22Rv1 (cell line): ENCODE measurements around the gene IDI2.
A peak's percentile ranks its signal among the peaks of the same experiment; 100 is the strongest.

ENCODE experiments used
- H3K27ac ChIP-seq: fragments of 450-650 bp; 2 replicates; pipeline ENCODE4 v1.5.1; 2017
- CTCF ChIP-seq: fragments of 450-650 bp; IDR thresholded peaks from 2 replicates; pipeline ENCODE4 v1.5.1; 2017; ENCODE audit warnings: mild to moderate bottlenecking
- ZFX ChIP-seq: fragments of 450-650 bp; IDR thresholded peaks from 2 replicates; pipeline ENCODE4 v1.6.1; 2017; ENCODE audit warnings: antibody characterized with exemption, borderline replicate concordance

The IDI2 gene

GRCh38 chr10:996031-996430, 29.6 kb downstream of the IDI2 start:
- TF ChIP-seq ZFX: no peak
- TF ChIP-seq CTCF: no peak
- no peak overlapping the region for H3K27ac ChIP-seq

DNA sequence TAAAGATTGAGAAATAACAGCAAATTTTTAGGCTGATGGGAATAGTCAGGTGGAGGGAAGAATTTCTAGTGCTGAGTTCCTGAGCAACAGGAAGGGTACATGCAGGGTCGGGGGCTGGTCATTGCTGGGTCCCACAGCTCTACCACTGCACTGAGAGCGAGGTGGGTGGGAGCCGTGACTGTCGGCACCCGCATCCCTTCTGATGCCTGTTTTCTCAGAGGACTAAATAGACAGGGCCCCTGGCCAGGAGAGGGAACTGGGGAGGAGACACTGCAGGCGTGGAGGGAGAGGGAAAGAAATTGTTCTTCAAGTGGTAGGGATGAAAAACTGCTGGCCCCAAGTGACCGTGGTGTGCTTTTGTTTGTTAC, 30.1 kb downstream of the IDI2 start:
- H3K27ac ChIP-seq: no peak overlapping the region

DNA sequence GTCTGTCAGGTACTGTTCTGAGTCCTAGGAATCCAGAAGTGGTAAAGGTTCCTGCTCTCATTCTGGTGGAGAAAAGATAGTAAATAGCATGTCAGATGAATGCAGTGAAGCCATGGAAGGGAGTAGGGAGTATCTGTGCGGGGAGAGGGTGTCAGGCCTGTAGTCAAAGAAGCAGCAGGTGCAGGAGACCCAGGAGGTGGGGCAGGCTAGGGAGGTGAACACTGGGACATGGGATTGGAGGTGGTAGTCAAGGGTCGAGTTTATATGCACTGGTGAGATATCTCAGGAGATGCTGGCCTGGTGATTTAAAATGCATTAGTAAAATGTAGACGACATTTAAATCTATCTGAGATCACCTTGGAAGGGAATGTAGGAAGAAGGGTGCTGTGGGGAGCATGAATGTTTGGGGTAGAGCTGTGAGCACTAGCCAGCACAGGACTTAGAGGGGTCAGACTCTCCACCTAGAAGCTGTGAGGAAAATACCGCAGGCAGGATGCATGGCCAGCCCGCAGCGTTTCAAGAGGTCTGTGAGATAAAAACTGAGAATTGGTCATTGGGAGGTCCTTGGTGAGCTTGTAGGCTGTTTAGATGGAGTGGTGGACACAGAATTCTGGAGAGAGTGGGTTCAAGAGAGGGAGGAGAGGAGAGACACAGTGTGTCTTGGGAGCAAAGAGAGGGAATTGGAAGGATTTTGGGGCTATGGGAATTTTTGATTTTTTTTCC, 30.7 kb downstream of the IDI2 start:
- TF ChIP-seq ZFX: no peak
- TF ChIP-seq CTCF: no peak
- H3K27ac ChIP-seq: no peak overlapping the region

More for the DNA sequence above, 30.1 kb downstream of the IDI2 start:
- TF ChIP-seq CTCF: no peak
- TF ChIP-seq ZFX: no peak

GRCh38 chr10:992871-993270, 32.8 kb downstream of the IDI2 start:
- TF ChIP-seq ZFX (no peak), CTCF (no peak)
- H3K27ac ChIP-seq: no peak overlapping the region

DNA sequence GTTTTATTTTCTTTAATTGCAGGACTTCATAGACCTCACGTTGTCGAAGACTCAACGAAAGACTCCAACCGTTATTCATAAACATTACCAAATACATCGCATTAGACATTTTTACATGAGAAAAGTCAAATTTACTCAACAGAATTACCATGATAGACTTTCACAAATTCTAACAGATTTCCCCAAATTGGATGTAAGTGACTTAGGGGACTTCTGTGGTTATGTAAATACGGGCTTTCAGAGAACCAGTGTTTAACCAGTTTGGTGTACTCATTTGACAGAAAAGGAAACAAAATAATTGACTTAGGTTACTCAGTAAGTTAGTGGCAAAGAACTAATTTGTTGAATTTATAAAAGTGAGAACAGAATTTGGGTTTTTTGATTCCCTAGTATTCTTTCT, 33.2 kb downstream of the IDI2 start:
- no peak overlapping the region for H3K27ac ChIP-seq
- TF ChIP-seq ZFX (no peak), CTCF (no peak)

- TF ChIP-seq ZFX (no peak), CTCF (no peak)
- H3K27ac ChIP-seq: no peak overlapping the region
Measured at GRCh38 chr10:990808-991207, 34.9 kb downstream of the IDI2 start.

DNA sequence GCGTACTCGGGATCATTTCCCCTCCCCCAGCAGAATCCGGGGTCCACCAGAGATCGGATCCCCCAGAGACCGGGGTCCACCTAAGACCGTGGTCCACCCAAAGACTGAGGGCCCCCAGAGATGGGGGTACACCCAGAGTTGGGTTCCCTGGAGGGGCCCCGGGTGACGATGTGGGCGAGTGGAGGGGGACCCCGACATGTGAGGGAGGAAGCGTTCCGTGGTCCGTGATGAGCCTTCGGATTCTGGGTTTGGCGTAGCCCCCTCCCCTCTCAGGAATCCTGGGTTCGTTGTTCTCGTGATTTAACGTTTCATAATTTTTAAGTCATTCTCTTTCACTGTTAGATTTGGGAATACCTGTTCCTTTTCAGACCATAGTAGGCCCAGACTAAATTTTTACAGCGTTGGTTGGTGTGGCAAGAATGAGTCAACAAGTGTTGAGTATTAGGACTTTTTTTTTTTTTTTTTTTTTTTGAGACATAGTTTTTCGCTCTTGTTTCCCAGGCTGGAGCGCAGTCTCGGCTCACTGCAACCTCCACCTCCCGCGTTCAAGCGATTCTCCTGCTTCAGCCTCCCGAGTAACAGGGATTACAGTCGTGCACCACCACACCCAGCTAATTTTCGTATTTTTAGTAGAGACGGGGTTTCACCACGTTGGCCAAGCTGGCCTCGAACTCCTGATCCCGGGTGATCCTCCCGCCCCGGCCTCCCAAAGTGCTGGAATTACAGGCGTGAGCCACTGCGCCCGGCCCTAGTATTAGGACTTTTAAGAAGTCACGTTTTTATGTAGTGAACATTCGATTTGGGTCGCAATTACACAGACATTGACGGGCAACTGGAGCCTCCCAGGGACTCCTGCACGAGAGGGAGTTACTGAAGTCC, 36.8 kb downstream of the IDI2 start:
- peak overlapping the region; percentile 73 for H3K27ac ChIP-seq
- no peak for TF ChIP-seq CTCF
- TF ChIP-seq ZFX: no peak
